Measurements from ENCODE around the gene GTF2A2.

DNA sequence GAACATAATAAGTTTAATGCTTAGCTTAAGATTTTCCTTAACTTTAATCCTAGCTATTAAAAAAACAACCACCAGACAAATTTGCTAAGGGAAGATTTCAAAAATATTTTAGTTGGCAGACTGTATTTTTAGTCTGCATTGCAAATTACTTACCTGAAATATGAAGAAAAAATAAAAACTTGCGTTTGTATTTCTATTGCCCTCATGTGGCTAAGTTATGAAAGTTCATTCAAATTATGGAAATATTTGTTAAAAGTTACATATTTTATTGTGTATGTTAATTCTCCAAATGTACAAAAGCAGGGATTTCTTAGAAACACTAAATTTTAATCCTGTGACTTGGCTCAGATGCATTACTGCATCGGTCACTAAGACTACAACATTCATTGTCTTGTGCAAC lies 15.0 kb downstream of the GTF2A2 start:
- TF ChIP-seq ZNF121 (tag by site-specific recombination; IDR thresholded peaks at IDR 0.05), result no peak
- TF ChIP-seq ZNF24 (tag by site-specific recombination; IDR thresholded peaks at IDR 0.05), result no peak
- no peak for TF ChIP-seq ZNF266 (tag by site-specific recombination; IDR thresholded peaks at IDR 0.05; ENCODE audit: low read depth)
- TF ChIP-seq ZNF654 (tag by site-specific recombination; IDR thresholded peaks at IDR 0.05; ENCODE audit: low read depth), result no peak
- TF ChIP-seq, protein P1, sequence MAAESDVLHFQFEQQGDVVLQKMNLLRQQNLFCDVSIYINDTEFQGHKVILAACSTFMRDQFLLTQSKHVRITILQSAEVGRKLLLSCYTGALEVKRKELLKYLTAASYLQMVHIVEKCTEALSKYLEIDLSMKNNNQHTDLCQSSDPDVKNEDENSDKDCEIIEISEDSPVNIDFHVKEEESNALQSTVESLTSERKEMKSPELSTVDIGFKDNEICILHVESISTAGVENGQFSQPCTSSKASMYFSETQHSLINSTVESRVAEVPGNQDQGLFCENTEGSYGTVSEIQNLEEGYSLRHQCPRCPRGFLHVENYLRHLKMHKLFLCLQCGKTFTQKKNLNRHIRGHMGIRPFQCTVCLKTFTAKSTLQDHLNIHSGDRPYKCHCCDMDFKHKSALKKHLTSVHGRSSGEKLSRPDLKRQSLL (tag by site-specific recombination; IDR thresholded peaks at IDR 0.05), result no peak
- no peak for TF ChIP-seq WT1 (tag by site-specific recombination; IDR thresholded peaks at IDR 0.05)
- TF ChIP-seq ZNF792 (tag by site-specific recombination; IDR thresholded peaks at IDR 0.05), result no peak
- TF ChIP-seq ZNF521 (tag by site-specific recombination; IDR thresholded peaks at IDR 0.05), result no peak
- TF ChIP-seq ZNF394 (tag by site-specific recombination; IDR thresholded peaks at IDR 0.05; ENCODE audit: borderline replicate concordance), result no peak
- TF ChIP-seq, protein P2, sequence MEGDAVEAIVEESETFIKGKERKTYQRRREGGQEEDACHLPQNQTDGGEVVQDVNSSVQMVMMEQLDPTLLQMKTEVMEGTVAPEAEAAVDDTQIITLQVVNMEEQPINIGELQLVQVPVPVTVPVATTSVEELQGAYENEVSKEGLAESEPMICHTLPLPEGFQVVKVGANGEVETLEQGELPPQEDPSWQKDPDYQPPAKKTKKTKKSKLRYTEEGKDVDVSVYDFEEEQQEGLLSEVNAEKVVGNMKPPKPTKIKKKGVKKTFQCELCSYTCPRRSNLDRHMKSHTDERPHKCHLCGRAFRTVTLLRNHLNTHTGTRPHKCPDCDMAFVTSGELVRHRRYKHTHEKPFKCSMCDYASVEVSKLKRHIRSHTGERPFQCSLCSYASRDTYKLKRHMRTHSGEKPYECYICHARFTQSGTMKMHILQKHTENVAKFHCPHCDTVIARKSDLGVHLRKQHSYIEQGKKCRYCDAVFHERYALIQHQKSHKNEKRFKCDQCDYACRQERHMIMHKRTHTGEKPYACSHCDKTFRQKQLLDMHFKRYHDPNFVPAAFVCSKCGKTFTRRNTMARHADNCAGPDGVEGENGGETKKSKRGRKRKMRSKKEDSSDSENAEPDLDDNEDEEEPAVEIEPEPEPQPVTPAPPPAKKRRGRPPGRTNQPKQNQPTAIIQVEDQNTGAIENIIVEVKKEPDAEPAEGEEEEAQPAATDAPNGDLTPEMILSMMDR (tag by site-specific recombination; IDR thresholded peaks at IDR 0.05), result no peak
- no peak for TF ChIP-seq SP2 (tag by site-specific recombination; IDR thresholded peaks at IDR 0.05)
